MM.1S (cell line): Measurements from ENCODE around the gene ARL5B.

Experiments
- DNase-seq: peaks from one replicate; pipeline ENCODE4 v3.0.0-alpha.2; 2015
- H2AFZ ChIP-seq: fragments of 300-600 bp; sonication (generic); 2 replicates; pipeline ENCODE4 v1.6.0; 2016; ENCODE audit warnings: antibody characterized with exemption, low read length
- H3F3A ChIP-seq: fragments of 300-600 bp; sonication (generic); 2 replicates; pipeline ENCODE4 v1.6.1; 2016; ENCODE audit warnings: mild to moderate bottlenecking, antibody characterized with exemption, low read length, moderate library complexity, mixed read lengths; ENCODE audit not compliant: insufficient read depth
- H3K27ac ChIP-seq: fragments of 300-600 bp; sonication (generic); 2 replicates; pipeline ENCODE4 v1.5.1; 2016; ENCODE audit warnings: mild to moderate bottlenecking, low read length
- H3K27me3 ChIP-seq: fragments of 300-600 bp; sonication (generic); replicated peaks from 2 replicates; pipeline ENCODE4 v1.6.0; 2016; ENCODE audit warnings: low read length; ENCODE audit not compliant: insufficient read depth
- H3K36me3 ChIP-seq: fragments of 300-600 bp; sonication (generic); replicated peaks from 2 replicates; pipeline ENCODE4 v1.6.1; 2016; ENCODE audit warnings: mild to moderate bottlenecking, low read length, mixed read lengths; ENCODE audit not compliant: insufficient read depth
- H3K4me1 ChIP-seq: fragments of 300-600 bp; sonication (generic); 2 replicates; pipeline ENCODE4 v1.6.1; 2016; ENCODE audit warnings: low read length, mixed read lengths
- H3K4me2 ChIP-seq: fragments of 300-600 bp; sonication (generic); 2 replicates; pipeline ENCODE4 v1.6.0; 2016; ENCODE audit warnings: low read depth, low read length
- H3K4me3 ChIP-seq: fragments of 300-600 bp; sonication (generic); 2 replicates; pipeline ENCODE4 v1.5.1; 2016; ENCODE audit warnings: low read length, mixed read lengths
- H3K79me2 ChIP-seq: fragments of 300-600 bp; sonication (generic); 2 replicates; pipeline ENCODE4 v1.6.1; 2016; ENCODE audit warnings: mixed run types, low read length, mixed read lengths
- H3K9ac ChIP-seq: fragments of 300-600 bp; sonication (generic); 2 replicates; pipeline ENCODE4 v1.6.1; 2016; ENCODE audit warnings: low read length, mixed read lengths
- H3K9me2 ChIP-seq: fragments of 300-600 bp; sonication (generic); replicated peaks from 2 replicates; pipeline ENCODE4 v1.6.1; 2016; ENCODE audit warnings: mild to moderate bottlenecking, low read length, mixed read lengths; ENCODE audit not compliant: insufficient read depth
- H3K9me3 ChIP-seq: fragments of 300-600 bp; sonication (generic); replicated peaks from 2 replicates; pipeline ENCODE4 v1.6.1; 2016; ENCODE audit warnings: mild to moderate bottlenecking, low read length, mixed read lengths; ENCODE audit not compliant: insufficient read depth
- H4K20me1 ChIP-seq: fragments of 300-600 bp; sonication (generic); 2 replicates; pipeline ENCODE4 v1.6.1; 2016; ENCODE audit warnings: mild to moderate bottlenecking, low read length, moderate library complexity, mixed read lengths; ENCODE audit not compliant: insufficient read depth
- EZH2 ChIP-seq: fragments of 300-600 bp; sonication (generic); optimal IDR thresholded peaks from 2 replicates; pipeline ENCODE3; 2017; ENCODE audit warnings: low read depth, mild to moderate bottlenecking, antibody characterized with exemption, low read length, mixed read lengths
- EZH2phosphoT487 ChIP-seq: fragments of 300-600 bp; sonication (generic); IDR thresholded peaks from 2 replicates; pipeline ENCODE4 v1.6.1; 2018; ENCODE audit warnings: antibody characterized with exemption, low read length
- TF ChIP-seq, protein P1 (sequence below): fragments of 300-600 bp; sonication (generic); IDR thresholded peaks from 2 replicates; pipeline ENCODE4 v1.5.1; 2016; ENCODE audit warnings: antibody characterized with exemption, low read length, mixed read lengths

Gene ARL5B

DNA sequence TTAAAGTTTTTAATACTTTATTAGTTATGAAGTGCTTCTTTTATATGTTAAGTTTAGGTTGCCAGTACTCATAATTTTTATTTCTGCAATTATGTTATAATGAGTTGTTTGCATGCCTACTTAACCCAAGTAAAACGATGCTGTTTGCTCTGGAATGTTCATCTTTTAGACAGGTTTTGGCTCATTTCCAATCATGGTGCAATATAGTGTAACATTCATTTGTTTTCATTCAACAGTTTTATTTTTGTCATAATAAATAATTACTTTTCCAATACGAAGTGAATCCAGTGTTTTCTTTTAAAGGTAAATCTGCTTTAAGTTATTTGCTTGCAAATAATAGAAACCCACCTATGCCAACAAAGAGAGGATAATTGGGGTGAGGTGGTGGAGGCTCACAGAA, 22.1 kb downstream of the ARL5B start:
- no peaks in the 10 kb centered on the region for H3K4me1 ChIP-seq
- H3K9me3 ChIP-seq, result no peaks in the 10 kb centered on the region
- H3K79me2 ChIP-seq, result no peaks in the 10 kb centered on the region
- H2AFZ ChIP-seq, result no peak overlapping the region
- H3K9ac ChIP-seq, result no peak overlapping the region
- TF ChIP-seq EZH2phosphoT487 (no peak), EZH2 (no peak)
- TF ChIP-seq, protein P1, sequence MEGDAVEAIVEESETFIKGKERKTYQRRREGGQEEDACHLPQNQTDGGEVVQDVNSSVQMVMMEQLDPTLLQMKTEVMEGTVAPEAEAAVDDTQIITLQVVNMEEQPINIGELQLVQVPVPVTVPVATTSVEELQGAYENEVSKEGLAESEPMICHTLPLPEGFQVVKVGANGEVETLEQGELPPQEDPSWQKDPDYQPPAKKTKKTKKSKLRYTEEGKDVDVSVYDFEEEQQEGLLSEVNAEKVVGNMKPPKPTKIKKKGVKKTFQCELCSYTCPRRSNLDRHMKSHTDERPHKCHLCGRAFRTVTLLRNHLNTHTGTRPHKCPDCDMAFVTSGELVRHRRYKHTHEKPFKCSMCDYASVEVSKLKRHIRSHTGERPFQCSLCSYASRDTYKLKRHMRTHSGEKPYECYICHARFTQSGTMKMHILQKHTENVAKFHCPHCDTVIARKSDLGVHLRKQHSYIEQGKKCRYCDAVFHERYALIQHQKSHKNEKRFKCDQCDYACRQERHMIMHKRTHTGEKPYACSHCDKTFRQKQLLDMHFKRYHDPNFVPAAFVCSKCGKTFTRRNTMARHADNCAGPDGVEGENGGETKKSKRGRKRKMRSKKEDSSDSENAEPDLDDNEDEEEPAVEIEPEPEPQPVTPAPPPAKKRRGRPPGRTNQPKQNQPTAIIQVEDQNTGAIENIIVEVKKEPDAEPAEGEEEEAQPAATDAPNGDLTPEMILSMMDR, result no peak
- H3K27me3 ChIP-seq, result no peaks in the 10 kb centered on the region
- H3K36me3 ChIP-seq, result peaks cover 2% of the 10 kb centered on the region; the same call in 1 of the 2 replicates
- no peak for DNase-seq
- H4K20me1 ChIP-seq, result no peaks in the 10 kb centered on the region
- no peaks in the 10 kb centered on the region for H3K9me2 ChIP-seq
- H3K27ac ChIP-seq, result no peak overlapping the region
- H3F3A ChIP-seq, result no peaks in the 10 kb centered on the region
- H3K4me3 ChIP-seq, result no peak overlapping the region
- H3K4me2 ChIP-seq, result no peak overlapping the region

DNA sequence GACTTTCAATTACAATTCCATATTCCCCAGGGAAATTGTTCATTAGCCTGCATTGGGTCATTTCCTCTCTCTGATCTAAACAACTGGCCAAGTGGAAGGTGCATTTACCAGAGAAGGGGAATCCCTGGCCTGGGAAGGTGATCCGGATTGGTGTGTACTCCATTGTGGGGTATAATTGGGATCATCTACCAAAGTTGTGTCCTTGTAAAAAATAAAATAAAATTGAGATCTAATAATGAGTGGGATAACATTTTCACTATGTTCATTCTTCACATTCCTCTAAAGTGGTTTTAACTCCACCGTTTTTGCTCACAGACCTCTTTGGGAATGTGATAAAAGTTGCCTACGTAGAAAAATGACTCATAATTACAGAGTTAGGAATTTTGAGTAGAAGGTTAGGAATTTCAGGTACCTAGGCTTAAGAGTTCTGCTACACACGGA, 22.8 kb downstream of the ARL5B start:
- Histone ChIP-seq H3K9me2 (no peaks in the 10 kb centered on the region), H3F3A (no peaks in the 10 kb centered on the region), H3K4me3 (no peak overlapping the region), H3K9me3 (no peaks in the 10 kb centered on the region), H3K9ac (no peak overlapping the region), H3K79me2 (no peaks in the 10 kb centered on the region), H3K4me1 (no peaks in the 10 kb centered on the region), H3K27me3 (no peaks in the 10 kb centered on the region), H3K4me2 (no peak overlapping the region), H2AFZ (no peak overlapping the region), H4K20me1 (no peaks in the 10 kb centered on the region), H3K27ac (no peak overlapping the region), H3K36me3 (no peaks in the 10 kb centered on the region; the same call in 1 of the 2 replicates)
- DNase-seq, result no peak
- TF ChIP-seq EZH2phosphoT487 (no peak), EZH2 (no peak)
- TF ChIP-seq, protein P1, result no peak

DNA sequence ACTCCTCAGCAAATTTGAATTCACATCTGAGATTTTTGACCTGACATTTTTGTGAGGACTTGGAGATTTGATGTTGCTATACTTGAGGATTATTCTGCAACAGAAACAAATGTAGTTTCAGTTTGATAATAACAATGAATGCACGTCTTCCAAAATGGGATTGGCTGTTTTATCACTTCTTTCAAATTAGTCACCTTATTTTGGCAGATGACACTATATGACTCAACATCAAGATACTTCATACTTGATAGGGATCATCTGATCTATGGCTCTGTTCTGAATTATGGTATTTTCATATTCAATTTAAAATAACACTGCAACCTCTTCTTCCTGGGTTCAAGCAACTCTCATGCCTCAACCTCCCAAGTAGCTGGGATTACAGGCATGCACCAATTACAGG, 24.2 kb downstream of the ARL5B start:
- H3K27ac ChIP-seq, result no peak overlapping the region
- H3K9me2 ChIP-seq, result no peaks in the 10 kb centered on the region
- no peaks in the 10 kb centered on the region for H3K27me3 ChIP-seq
- TF ChIP-seq EZH2 (no peak), EZH2phosphoT487 (no peak)
- TF ChIP-seq, protein P1, result no peak
- H3K4me1 ChIP-seq, result no peaks in the 10 kb centered on the region
- H3K36me3 ChIP-seq, result no peaks in the 10 kb centered on the region
- no peaks in the 10 kb centered on the region for H3K79me2 ChIP-seq
- H3K4me2 ChIP-seq, result no peak overlapping the region
- H3F3A ChIP-seq, result no peaks in the 10 kb centered on the region
- no peak for DNase-seq
- H3K4me3 ChIP-seq, result no peak overlapping the region
- H3K9ac ChIP-seq, result no peak overlapping the region
- H3K9me3 ChIP-seq, result no peaks in the 10 kb centered on the region
- H2AFZ ChIP-seq, result no peak overlapping the region
- H4K20me1 ChIP-seq, result no peaks in the 10 kb centered on the region
